Measurements from ENCODE around the gene F13A1. TPM values are rescaled to one million over a fixed set of nuclear protein-coding genes. Genes with fewer than 3 reads are reported as not detected.

The F13A1 gene
- total and polyA plus RNA-seq, 2 of the 13 experiments (the other 11 are each of a cell fraction or from before 2014, with no cell fraction given) = not detected

GRCh38 chr6:6121943-6122342 lies 198.5 kb downstream of the F13A1 start (continued):
- TF ChIP-seq RERE (CRISPR knock-in tag; IDR thresholded peaks at IDR 0.05; ENCODE audit: low read depth) (no peak), POLR2AphosphoS5 (IDR thresholded peaks at IDR 0.05; ENCODE audit: low read depth, low read length) (no peak), AKNA (CRISPR knock-in tag; IDR thresholded peaks at IDR 0.05; ENCODE audit: borderline replicate concordance) (no peak)

All from HepG2 (cell line).